Stimulated activated CD8-positive, alpha-beta memory T cell treated with anti-CD3 and anti-CD28 coated beads, Interleukin-15, amount 100 ng/mL, for 1 hour (primary cell): ENCODE measurements around the gene CAPN14.

Source experiments
- DNase-seq: peaks from one replicate; pipeline ENCODE4 v3.0.0-alpha.2; 2020; ENCODE audit warnings: low read depth

CAPN14 gene

DNA sequence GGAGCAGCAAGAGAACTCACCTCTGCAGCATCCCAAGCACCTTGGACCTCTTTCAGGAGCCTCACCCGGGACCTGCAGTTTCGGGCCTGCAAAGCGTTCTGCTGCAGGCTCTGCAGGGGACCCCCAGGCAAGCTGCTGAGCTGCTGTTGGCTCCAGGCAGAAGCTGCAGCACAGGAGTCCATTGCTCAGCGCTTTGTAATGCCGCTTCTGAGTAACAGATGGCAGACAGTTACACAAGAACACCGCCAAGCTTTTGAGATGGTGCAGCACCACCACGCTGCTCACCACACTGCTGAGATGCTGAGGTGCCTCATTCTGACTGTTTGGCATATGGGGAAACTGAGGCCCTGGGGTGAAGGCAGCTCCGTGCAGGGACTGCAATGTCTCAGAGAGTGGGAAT is 77.2 kb downstream of the CAPN14 start:
- DNase-seq = no peak

DNA sequence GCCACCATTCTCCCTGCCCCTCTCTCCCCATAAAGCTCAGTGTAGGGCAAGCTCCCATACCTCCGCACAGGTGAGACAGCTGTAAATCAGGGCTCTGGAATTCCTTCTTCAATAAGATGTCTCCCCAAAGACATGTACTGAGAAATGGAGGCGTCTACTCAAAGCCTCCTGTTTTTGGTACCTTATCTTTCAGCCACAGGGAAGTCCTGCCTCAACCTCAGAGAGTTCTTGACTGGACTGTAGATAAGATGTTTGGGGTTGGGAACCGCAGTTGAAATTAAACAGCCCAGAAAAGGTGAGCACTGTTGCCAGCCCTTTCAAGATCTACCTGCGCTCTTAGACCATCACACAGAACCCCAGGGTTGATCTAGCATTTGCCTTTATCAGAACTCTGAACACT is 77.6 kb downstream of the CAPN14 start:
- no peak for DNase-seq

DNA sequence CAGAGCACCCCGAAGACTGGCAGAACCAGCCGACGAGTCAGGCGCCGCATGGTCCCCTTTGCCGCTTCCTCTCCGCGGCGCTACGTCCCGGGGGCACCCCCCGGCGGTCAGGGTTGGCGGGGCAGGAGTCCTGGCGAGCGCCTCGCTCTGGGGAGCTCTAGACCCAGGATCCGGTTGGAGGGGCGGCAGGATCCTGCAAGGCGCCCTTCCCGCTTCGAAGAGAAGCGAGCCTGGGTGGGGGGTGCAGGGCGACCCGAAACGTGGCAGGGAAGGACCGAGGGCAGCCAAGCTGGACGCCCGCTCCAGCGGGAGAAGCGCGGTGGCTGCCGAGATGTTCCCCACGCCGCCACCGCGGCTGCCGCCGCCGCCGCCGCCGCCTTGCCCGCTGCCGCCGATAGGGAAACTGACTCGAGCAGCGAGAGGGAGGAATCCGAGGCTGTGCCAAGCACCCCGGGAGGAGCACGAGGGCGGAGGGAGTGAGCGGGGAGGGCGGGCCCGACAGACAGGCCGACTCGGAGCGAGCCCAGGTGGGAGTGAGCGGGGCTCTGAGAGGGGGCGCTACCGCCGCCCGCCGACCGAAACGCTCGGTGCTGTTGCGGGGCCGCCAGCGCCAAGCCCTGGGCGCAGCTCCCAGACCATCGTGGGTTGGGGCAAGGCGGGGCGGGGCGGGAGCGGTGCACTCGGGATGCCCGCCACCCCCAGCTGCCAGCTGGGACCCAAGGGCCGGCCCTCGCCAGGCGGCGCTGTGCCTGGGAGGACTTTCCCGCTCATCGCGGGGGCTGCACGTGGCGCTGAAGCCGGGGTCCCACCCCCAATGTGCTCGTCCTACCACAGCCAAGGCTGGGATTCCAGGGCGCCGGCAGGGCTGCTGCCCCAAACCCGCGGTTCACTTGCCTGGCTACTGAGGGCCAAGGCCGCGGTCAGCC is 79.0 kb downstream of the CAPN14 start, which contains the start of gene GALNT14:
GALNT14 (minus strand) TSS at position 404 of the 926 bp plus-strand sequence; CDS start at position 50, 354 bp downstream.
- no peak for DNase-seq

DNA sequence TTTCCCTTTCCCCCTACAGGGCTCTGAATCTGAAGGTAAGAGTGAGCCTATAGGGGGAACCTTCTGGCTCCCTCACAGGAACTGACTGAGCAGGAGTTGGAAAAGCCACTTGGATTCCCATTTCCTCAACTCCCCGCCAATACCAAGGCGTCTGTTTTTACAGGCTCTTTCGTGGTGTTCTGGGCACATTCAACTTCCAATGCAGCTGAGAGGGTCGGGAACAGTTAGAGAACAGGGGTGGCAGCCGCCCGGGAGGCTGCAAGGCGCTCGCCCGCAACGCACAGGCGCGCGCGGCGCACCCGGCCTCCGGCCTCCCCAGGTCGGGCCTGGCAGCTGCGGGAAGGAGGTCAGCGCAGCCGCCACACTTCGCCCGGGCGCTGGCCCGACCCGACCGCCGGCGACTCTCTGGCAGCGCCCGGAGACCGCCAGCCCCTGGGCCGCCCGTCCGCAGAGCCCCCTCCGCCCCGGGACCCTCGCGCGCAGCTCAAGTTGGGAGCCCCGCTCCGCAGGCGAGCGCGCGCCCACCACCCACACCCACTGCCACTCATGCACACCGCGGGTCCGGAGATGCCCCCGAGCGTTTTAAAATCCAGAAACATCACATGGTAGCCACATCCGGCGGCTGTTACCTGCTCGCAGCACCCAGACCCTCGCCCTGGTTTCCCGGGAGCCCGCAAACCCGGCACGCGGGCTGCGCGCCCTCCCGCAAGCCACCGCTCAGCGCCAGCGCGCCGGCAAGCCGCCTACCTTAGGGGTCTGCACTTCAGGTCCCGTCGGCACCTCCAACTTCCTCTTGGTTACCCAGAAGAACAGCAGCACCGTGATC is 79.9 kb downstream of the CAPN14 start:
- no peak for DNase-seq

DNA sequence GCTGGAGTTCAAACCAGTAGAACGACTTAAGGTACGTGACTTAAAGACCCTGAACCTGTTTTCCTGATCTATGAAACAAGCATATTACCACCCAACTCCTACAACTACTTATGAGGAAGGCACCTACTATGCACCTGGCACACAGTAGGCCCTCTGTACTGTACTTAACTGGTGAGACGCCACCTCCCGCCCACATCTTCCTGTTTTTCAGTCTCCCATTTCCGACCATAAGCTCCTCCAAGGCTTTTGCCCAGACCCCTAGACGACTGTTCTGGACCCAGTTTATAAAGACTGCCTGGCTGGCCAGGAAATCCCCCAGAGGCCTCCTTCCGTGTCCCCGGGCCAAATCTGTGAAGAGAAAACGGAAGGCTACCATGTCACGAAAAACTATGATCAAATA is 80.6 kb downstream of the CAPN14 start:
- no peak for DNase-seq

DNA sequence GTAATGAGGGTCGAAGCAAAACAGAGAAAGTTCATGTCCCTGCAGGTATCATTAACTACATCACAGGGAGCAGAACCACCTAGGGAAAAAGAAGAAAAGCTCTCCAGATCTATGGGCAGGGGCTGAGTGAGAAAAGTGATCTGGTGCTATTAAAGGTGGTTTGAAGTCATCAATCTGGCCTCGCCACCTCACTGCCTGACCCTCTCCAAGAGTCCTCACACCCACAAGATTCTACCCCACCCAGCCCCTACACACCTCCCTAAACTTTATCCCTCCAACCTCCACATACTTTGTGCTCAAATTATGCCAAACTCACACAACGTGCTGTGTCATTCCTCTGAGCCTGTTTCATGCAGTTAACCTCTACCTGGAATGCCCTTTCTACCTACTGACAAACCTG is 81.3 kb downstream of the CAPN14 start:
- no peak for DNase-seq

DNA sequence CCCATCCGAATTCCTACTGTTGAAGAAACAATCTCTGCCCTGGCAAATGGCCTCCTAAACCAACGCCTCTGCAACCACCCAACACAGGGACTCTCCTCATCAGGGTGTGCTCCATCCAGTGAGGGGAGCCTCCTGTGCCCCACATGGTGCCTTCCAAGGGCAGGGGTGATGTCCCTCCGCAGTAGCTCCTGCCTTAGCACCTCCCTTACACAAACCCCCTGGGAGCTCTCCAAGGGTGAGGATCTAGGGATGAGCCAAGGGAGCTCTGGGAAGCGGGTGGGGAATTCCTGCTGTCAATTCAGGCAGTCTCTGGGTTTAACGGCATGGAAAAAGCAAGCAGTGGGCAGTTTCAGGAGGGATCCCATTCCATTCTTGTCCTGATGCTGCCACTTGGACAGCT is 82.8 kb downstream of the CAPN14 start:
- no peak for DNase-seq

DNA sequence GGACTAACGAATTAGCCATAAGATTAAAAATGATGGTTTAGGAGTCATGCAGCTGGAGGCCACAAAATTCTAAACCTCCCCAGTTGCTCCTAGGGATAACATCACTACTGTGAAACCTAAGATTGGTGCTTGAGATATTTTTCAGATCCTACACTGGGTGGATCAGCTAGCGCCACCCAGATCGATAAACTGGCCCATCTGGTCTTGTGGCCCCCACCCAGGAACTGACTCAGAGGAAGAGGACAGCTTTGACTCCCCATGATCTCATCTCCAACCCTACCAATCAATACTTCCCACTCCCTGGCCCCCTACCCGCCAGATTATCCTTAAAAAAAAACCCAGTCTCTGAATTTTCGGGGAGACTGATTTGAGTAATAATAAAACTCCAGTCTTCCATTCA is 84.5 kb downstream of the CAPN14 start:
- no peak for DNase-seq

DNA sequence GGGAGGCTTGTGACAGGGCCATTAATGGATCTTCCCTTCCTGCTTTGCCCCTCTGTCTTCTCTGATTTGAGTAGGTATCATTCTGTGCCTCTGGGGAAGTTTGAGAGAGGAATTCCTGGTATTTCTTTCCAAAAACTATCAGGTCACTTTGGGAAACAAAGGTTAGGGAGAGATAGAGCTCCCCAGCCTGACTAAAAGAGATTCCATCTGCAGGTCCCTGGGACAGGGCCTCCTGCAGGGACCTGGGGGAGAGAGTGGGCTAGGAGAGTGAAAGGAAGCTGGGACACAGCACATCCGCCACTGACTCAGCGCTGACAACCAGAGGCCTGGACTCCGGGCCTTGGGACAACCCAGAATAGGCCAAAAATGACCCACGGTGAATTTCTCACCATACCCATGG is 85.4 kb downstream of the CAPN14 start:
- no peak for DNase-seq

DNA sequence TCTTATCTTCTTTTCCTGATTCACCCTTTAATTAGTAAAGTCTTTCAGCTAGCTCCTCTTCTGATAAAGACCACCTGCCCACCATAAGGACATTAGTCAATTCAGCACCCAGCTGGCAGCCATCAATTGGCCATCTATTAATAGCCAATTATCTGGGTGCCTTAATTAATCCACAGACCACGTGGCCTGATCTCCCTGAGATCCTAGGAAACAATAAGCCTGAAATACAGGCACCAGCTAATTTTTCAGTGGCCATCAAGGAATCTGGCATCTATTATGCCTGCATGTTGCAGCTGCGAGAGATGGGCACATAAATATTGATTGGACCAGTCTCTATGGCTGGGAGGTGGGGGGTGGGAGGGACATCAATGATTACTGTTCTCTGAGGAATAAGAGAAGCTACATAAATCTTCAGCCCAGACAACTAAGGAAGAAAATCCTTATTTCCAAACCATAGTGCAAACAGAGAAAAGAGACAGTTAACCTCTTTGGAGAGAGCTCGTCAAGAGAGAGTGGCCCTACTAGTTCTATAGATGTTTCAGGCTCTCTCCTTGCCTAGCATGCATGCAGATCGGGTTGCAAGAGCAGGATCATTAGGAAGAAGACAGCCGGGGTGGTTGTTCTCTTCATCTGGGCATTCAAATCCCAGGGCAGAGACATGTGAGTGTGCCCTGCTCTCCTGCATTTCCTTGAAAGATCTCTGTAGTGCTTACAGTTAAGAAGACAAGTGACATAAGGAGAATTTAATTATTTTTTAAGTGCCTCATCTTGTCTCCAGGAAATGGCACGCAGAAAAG is 87.7 kb downstream of the CAPN14 start:
- no peak for DNase-seq

DNA sequence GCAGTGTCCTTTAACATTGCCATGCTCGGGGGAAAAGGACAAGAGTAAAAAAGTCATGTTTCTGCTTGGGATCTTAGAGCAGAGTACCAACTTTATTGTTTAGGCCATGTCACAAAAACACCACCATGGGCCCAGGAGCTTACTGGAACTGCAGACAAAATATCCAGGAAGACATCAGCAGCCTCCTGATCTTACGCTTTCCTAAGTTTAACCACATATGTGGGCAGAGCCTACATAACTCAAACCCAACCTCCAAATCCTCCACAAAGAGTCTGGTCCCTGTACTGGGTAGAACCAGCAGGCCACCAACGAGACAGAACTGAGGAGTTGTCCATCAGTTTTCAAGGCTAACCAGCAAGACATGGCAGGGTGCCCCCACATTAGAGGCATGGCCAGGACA is 89.4 kb downstream of the CAPN14 start:
- DNase-seq = no peak

DNA sequence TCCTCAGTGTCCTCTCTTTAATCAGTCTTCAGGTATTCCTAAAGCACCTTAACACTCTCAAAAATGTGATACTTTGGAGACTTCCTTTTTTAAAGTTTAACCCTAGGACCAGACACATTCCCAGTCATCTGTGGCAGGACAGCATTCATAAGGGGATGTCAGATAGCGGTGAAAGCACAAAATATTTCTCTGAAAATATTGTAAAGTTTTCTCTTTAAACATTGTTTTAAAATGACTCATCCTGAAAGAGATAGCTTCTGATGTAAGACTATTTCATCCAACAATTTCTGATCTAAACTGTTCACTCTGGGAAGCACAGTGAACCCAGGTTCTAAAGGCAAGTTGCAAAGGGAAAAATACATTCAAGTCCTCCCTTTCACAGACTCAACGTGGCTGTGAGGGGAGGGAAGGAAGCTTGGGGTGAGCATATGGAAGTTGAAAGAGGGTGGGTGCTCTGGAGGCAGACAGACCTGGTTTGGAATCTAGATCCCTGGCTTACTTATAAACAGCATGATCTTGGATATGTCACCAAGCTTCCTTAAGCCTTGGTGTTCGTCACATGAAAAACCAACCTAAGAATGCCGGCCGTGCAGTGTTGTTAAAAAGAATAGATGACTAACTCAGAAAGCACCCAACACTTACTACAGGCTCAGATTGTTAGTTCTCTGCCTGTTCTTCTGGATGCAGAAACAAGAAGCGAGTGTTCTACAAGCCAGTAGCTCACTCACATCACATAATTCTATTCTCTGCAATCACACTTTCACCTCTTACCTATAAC is 91.2 kb downstream of the CAPN14 start:
- DNase-seq = no peak

DNA sequence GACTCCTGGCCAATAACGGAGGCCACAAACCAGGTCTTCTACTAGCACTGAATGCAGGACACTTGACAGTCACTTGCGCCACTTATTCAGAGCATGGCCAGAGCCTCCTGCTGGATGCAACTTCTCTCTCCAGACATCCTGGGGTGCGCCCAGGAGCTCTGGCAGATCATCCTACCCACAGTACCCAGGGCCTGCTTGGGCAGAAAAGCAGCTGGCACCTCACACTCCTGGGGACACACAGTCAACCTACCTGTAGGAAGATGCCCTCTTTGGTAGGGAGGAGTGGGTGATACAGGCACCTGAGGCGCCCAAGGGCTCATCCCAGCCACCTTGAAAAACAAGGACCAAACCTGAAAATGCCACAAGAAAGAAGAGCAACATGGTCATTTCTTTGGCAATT is 92.4 kb downstream of the CAPN14 start:
- DNase-seq = no peak
